Uterus (tissue), 4 donors: ENCODE measurements around the gene LILRB5. TPM values are rescaled to one million over a fixed set of nuclear protein-coding genes. Genes with fewer than 3 reads are reported as not detected.
"Not testable (repeated sequence)": the region's sequence is repeated elsewhere in the genome, so short reads cannot be mapped to it uniquely, and the experiment has no call there.

ENCODE experiments used
- DNase-seq, 2 donors: peaks; one replicate each; pipeline ENCODE4 v3.0.0-alpha.2; 2019 to 2020
- H3K27ac ChIP-seq, 2 donors: fragments of 200-600 bp; sonication (generic); 1 replicate in 1 of 2; 2 replicates in 1 of 2; pipeline ENCODE4 v1.5.1; 2016 to 2018
- H3K27me3 ChIP-seq, 2 donors: fragments of 200-600 bp; sonication (generic); one replicate each; pipeline ENCODE4 v1.5.1; 2018 to 2019; ENCODE audit warnings: control low read depth in 1 of 2
- H3K36me3 ChIP-seq, 2 donors: fragments of 200-600 bp; sonication (generic); one replicate each; pipeline ENCODE4 v1.5.1; 2019; ENCODE audit warnings: control low read depth in 1 of 2
- H3K4me1 ChIP-seq, 2 donors: fragments of 200-600 bp; sonication (generic); one replicate each; pipeline ENCODE4 v1.5.1; 2018 to 2019; ENCODE audit warnings: control low read depth in 1 of 2
- H3K4me3 ChIP-seq, 2 donors: fragments of 200-600 bp; sonication (generic); 1 replicate in 1 of 2; 2 replicates in 1 of 2; pipeline ENCODE4 v1.5.1; 2018 to 2019; ENCODE audit warnings: mild to moderate bottlenecking in 1 of 2
- H3K9me3 ChIP-seq, 2 donors: fragments of 200-600 bp; sonication (generic); one replicate each; pipeline ENCODE4 v1.5.1; 2019; ENCODE audit warnings: control low read depth in 1 of 2
- POLR2A ChIP-seq, 2 donors: fragments of 450-650 bp; IDR thresholded peaks; one replicate each; pipeline ENCODE4 v1.6.1; 2016; ENCODE audit warnings: antibody characterized with exemption in 2 of 2, mild to moderate bottlenecking in 1 of 2, moderate library complexity in 1 of 2
- intact Hi-C: fragments of 100-400 bp; cut with DNase I; formaldehyde crosslinking; loops from one replicate; pipeline ENCODE4 v1.15.1; 2023; ENCODE audit warnings: low total_unique reads
- total RNA-seq, 4 donors: library from RNA; depleted of rRNA in 3 of 4; stranded (reverse); fragments of >200 nt in 3 of 4; gene quantifications; one replicate each; pipeline versions ENCODE4 v1.1.0 to v1.2.4, GENCODE V29; 2014 to 2023
- TF ChIP-seq, protein P1 (sequence below), 4 experiments: fragments of 200-600 bp in 2 of 4; fragments of 450-650 bp in 2 of 4; sonication (generic) in 2 of 4; IDR thresholded peaks; one replicate each; pipeline ENCODE4 v1.5.1; 2016 to 2019; ENCODE audit warnings: antibody characterized with exemption in 4 of 4, mild to moderate bottlenecking in 2 of 4, moderate library complexity in 1 of 4
- donor health status: DM: yes; HTN: yes; CAD: no.

LILRB5 gene
- total RNA-seq, 4 donors from 2014 or later, result 3.2 to 3.7 (median 3.7) TPM; not detected in 1

DNA sequence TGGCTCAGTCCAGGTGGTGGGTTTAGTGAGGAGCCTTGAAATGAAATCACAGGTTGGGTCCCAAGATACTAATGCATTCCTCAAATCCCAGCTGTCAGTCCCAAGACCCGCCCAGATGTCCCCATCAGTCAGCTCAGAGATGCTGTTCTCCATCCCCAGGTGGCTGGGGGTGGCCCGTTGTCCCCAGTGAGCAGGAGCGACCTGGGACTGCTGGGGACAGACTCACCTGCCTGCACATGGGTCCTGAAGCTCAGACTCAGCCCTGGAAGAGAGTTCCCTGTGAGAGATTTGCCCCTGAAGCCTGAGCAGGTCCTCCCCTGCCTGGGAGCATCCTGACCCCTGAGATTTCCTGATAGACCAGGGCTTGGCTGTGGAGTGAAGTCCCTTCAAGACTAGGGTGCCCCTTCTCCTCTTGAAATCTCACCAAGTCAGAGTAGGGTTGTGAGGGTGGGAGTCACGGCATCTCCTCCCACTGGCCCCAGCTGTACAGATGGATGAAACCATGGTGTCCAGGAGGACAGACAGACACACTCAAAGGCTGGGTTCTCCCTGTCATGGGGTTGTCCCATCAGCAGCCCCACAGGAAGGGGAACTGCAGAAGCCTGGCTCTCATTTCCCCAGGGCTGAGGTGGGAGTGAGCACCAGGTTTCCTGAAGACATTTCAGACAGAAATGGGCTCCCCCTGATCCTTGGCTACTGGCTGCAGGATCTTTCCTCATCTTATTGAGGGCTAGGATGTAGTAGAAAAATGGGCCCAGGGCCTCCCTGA lies 41.5 kb upstream of the LILRB5 start:
- H3K27me3 ChIP-seq, result no peaks in the 10 kb centered on the region
- intact Hi-C loops, result no loop called here
- TF ChIP-seq, protein P1, sequence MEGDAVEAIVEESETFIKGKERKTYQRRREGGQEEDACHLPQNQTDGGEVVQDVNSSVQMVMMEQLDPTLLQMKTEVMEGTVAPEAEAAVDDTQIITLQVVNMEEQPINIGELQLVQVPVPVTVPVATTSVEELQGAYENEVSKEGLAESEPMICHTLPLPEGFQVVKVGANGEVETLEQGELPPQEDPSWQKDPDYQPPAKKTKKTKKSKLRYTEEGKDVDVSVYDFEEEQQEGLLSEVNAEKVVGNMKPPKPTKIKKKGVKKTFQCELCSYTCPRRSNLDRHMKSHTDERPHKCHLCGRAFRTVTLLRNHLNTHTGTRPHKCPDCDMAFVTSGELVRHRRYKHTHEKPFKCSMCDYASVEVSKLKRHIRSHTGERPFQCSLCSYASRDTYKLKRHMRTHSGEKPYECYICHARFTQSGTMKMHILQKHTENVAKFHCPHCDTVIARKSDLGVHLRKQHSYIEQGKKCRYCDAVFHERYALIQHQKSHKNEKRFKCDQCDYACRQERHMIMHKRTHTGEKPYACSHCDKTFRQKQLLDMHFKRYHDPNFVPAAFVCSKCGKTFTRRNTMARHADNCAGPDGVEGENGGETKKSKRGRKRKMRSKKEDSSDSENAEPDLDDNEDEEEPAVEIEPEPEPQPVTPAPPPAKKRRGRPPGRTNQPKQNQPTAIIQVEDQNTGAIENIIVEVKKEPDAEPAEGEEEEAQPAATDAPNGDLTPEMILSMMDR (IDR thresholded peaks at IDR 0.05), result no peak
- TF ChIP-seq POLR2A (IDR thresholded peaks at IDR 0.05), result no peak
- no peaks in the 10 kb centered on the region for H3K4me1 ChIP-seq
- H3K4me3 ChIP-seq, result no peak overlapping the region
- no peak for DNase-seq
- H3K9me3 ChIP-seq, result no peaks in the 10 kb centered on the region
- H3K36me3 ChIP-seq, result no peaks in the 10 kb centered on the region
- no peak overlapping the region for H3K27ac ChIP-seq

DNA sequence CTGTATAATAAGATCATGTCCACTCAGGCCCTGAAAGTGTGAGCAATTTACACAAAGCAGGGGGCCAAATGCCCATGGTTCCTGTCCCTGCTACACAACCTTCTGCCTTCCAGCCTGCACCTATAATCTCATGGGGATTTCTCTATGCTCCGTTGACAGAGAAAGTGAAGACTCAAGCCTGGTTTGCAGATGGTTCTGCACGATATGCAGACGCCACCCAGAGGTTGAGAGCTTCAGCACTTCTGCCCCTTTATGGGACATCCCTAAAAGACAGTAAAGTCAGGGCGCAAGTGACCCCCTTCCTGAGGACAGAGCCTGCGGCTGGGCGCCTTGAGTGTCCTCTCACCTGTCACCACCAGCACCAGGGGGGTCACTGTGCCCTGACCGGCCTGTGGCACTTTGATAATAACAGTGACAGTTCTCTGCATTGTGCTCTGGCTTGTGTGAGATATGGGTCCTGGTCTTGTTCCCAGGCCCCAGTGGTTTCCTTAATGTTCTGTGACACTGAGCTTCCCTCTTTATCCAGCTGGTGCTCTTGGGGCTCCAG lies 40.8 kb upstream of the LILRB5 start:
- Histone ChIP-seq H3K9me3 (no peaks in the 10 kb centered on the region), H3K27me3 (no peaks in the 10 kb centered on the region), H3K27ac (no peak overlapping the region), H3K36me3 (no peaks in the 10 kb centered on the region), H3K4me1 (no peaks in the 10 kb centered on the region), H3K4me3 (no peak overlapping the region)
- intact Hi-C loops, result no loop called here
- TF ChIP-seq, protein P1 (IDR thresholded peaks at IDR 0.05), result no peak
- no peak for TF ChIP-seq POLR2A (IDR thresholded peaks at IDR 0.05)
- DNase-seq, result no peak

DNA sequence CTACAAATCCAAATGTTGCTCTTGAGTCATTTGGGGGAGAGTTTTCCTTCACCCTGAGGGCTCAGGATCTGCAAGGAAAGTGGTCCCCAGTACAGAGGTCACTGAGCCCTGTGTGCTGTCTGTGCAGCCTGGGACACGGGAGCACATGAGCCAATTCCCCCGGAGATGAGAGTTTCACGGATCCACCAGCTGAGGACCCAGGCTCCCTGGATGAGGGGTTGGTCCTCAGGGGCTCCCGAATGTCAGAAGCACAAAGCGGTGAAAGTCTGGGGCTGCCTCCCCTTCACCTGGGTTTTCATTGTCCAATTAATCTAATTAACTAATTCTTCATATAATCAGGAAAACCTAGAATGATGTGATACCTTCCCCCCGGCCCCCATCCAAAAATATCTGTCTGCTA lies 37.5 kb upstream of the LILRB5 start:
- intact Hi-C loops, result no loop called here
- Histone ChIP-seq H3K36me3 (no peaks in the 10 kb centered on the region), H3K27ac (no peak overlapping the region), H3K4me3 (no peak overlapping the region), H3K9me3 (no peaks in the 10 kb centered on the region), H3K4me1 (no peaks in the 10 kb centered on the region), H3K27me3 (no peaks in the 10 kb centered on the region)
- DNase-seq, result no peak
- TF ChIP-seq, protein P1 (IDR thresholded peaks at IDR 0.05), result no peak
- TF ChIP-seq POLR2A (IDR thresholded peaks at IDR 0.05), result no peak

DNA sequence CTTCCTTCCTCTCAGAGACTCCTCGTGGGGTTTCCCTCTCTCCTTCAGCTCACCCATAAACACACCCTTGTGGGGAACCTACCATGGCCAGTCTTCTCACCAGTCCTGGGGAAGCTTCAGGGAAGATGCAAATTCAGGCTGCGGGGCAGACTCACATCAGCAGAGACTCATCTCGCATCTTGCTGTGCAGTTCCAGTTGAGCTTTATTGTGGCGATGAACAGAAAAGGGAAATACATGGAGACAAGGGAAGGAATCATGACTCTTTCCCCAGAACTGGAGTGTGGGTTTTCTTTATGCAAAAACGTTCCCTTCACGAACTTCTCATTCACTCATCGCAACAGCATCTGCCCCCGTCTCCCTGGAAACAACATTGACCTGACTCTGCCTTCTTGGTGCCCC lies 32.1 kb upstream of the LILRB5 start:
- DNase-seq, H3K4me1 ChIP-seq, H3K4me3 ChIP-seq, H3K27ac ChIP-seq, H3K36me3 ChIP-seq, intact Hi-C loops, H3K9me3 ChIP-seq, H3K27me3 ChIP-seq: not testable (repeated sequence)

DNA sequence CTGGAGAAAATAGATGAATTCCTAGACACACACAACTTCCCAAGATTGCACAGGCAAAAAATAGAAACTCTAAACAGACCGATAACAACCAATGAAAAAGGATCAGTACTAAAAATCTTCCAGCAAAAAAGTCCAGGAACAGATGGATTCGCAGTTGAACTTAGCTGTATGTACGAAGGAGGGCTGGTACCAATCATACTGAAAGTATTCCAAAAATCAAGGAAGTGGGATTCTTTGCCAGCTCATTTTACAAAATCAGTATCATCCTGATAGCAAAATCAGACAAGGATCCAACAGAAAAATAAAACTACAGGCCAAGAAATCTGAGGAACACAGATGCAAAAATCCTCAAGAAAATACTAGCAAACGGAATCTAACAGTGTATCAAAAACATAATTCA lies 30.4 kb upstream of the LILRB5 start:
- no peak overlapping the region for H3K4me3 ChIP-seq
- no peaks in the 10 kb centered on the region for H3K36me3 ChIP-seq
- H3K4me1 ChIP-seq, result no peaks in the 10 kb centered on the region
- intact Hi-C loops, result no loop called here
- no peaks in the 10 kb centered on the region for H3K9me3 ChIP-seq
- no peaks in the 10 kb centered on the region for H3K27me3 ChIP-seq
- no peak for DNase-seq
- no peak for TF ChIP-seq POLR2A (IDR thresholded peaks at IDR 0.05)
- TF ChIP-seq, protein P1 (IDR thresholded peaks at IDR 0.05), result no peak
- H3K27ac ChIP-seq, result no peak overlapping the region

DNA sequence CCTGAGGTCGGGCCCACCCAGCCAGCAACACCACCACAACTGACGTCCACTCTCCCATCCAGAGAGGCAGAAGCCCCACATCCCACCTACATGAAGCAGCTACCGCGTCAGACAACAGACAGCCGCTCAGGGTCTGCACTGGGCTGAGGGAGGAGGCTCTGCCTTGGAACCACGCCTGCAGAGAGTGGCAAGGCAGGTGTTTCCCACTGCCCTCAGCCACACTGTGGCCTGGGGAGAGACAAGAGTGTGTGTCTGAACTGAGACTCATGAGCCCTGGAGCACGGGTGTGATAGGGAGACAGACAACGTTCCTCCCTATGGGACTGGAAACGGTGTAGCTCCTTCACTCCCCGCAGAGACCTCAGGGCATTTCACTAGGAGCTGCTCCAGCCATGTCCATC lies 29.2 kb upstream of the LILRB5 start:
- DNase-seq, result not testable (repeated sequence)

DNA sequence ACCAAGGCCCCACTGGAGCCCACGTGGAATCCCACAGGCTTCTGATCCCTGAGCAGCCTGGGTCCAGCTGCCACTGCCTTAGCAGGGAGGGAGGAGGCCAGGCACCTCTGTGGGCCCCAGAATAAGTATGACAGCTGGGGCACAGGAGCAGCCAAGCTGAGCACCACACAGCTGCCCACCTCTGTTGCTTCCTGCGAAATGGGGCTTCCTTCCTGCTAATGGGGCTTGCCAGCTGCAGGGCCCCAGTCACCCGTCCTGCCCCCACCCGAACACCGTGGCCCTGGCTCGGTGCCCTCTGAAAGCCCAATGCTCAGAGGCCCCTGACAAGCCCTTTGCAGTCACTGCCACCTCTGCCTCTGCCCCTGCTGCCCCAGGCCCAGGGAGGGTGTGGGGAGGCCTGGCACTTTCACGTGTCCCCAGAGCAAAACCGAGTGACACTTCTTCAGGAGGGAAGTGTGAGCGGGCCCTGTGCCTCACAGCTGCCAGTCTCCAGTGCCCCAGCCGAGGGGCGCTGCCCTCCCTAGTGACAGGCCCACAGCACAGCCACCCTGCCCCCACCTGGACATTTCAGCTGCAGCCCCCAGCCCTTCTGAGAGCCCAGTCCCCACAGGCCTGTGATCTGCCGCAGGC lies 28.5 kb upstream of the LILRB5 start:
- DNase-seq, intact Hi-C loops: not testable (repeated sequence)

More for the DNA sequence above, 29.2 kb upstream of the LILRB5 start:
- intact Hi-C loops, H3K36me3 ChIP-seq, H3K4me1 ChIP-seq, H3K9me3 ChIP-seq, H3K27ac ChIP-seq, H3K4me3 ChIP-seq, H3K27me3 ChIP-seq: not testable (repeated sequence)

More for the DNA sequence above, 28.5 kb upstream of the LILRB5 start:
- H3K4me1 ChIP-seq, H3K4me3 ChIP-seq, H3K27me3 ChIP-seq, H3K36me3 ChIP-seq, H3K9me3 ChIP-seq, H3K27ac ChIP-seq: not testable (repeated sequence)
